Astrocyte (in vitro differentiated cells and primary cell): Measurements from ENCODE around the gene GSG1L. TPM values are rescaled to one million over a fixed set of nuclear protein-coding genes. Genes with fewer than 3 reads are reported as not detected.

Source experiments
- DNase-seq: peaks from one replicate; pipeline ENCODE4 v3.0.0-alpha.2; 2010; ENCODE audit warnings: low read depth
- FAIRE-seq: peaks from 2 replicates; lab custom pipeline; 2011; peaks lifted over from hg19 to GRCh38; lab: Jason Lieb, UNC
- H2AFZ ChIP-seq: 2 replicates; pipeline ENCODE4 v1.6.0; 2012; ENCODE audit warnings: low read depth, low read length, inconsistent platforms
- H3K27ac ChIP-seq: 2 replicates; pipeline ENCODE4 v1.5.1; 2011; ENCODE audit warnings: low read depth, low read length, inconsistent platforms
- H3K27me3 ChIP-seq: 2 replicates; pipeline ENCODE4 v1.6.0; 2011; ENCODE audit warnings: low read length, inconsistent platforms; ENCODE audit not compliant: insufficient read depth
- H3K36me3 ChIP-seq: 2 replicates; pipeline ENCODE4 v1.5.1; 2011; ENCODE audit warnings: low read length, inconsistent platforms; ENCODE audit not compliant: insufficient read depth
- H3K4me1 ChIP-seq: 2 replicates; pipeline ENCODE4 v1.5.1; 2011; ENCODE audit warnings: low read length, inconsistent platforms; ENCODE audit not compliant: insufficient read depth
- H3K4me2 ChIP-seq: 2 replicates; pipeline ENCODE4 v1.6.0; 2012; ENCODE audit warnings: low read length, inconsistent platforms
- H3K4me3 ChIP-seq: 2 replicates; pipeline ENCODE4 v1.5.1; 2011; ENCODE audit warnings: low read depth, mild to moderate bottlenecking, low read length, inconsistent platforms; ENCODE audit not compliant: insufficient read depth
- H3K79me2 ChIP-seq: 2 replicates; pipeline ENCODE4 v1.6.0; 2012; ENCODE audit warnings: mild to moderate bottlenecking, low read length, inconsistent platforms; ENCODE audit not compliant: insufficient read depth
- H3K9ac ChIP-seq: 2 replicates; pipeline ENCODE4 v1.6.0; 2012; ENCODE audit warnings: mild to moderate bottlenecking, low read length, inconsistent platforms
- H3K9me3 ChIP-seq: 2 replicates; pipeline ENCODE4 v1.5.1; 2012; ENCODE audit warnings: low read depth, mild to moderate bottlenecking, low read length, inconsistent platforms; ENCODE audit not compliant: insufficient read depth
- H4K20me1 ChIP-seq: 2 replicates; pipeline ENCODE4 v1.6.0; 2012; ENCODE audit warnings: low read length, inconsistent platforms; ENCODE audit not compliant: insufficient read depth
- H3K27ac Mint-ChIP-seq: one replicate; pipeline ENCODE4 v1.8.0; 2021; ENCODE audit warnings: mild to moderate bottlenecking, mixed read lengths; ENCODE audit not compliant: unreplicated experiment
- H3K27me3 Mint-ChIP-seq: one replicate; pipeline ENCODE4 v1.8.0; 2021; ENCODE audit warnings: low read depth, mixed read lengths; ENCODE audit not compliant: unreplicated experiment
- H3K36me3 Mint-ChIP-seq: one replicate; pipeline ENCODE4 v1.8.0; 2021; ENCODE audit warnings: low read depth, mixed read lengths; ENCODE audit not compliant: unreplicated experiment
- H3K4me1 Mint-ChIP-seq: one replicate; pipeline ENCODE4 v1.8.0; 2021; ENCODE audit warnings: low read depth, mixed read lengths; ENCODE audit not compliant: unreplicated experiment
- H3K4me3 Mint-ChIP-seq: one replicate; pipeline ENCODE4 v1.8.0; 2021; ENCODE audit warnings: mild to moderate bottlenecking, moderate library complexity, mixed read lengths; ENCODE audit not compliant: unreplicated experiment
- H3K9me3 Mint-ChIP-seq: one replicate; pipeline ENCODE4 v1.8.0; 2021; ENCODE audit warnings: mild to moderate bottlenecking, mixed read lengths; ENCODE audit not compliant: unreplicated experiment
- EZH2 ChIP-seq: IDR thresholded peaks from 2 replicates; pipeline ENCODE4 v1.6.1; 2012; ENCODE audit warnings: mild to moderate bottlenecking, low read length, inconsistent platforms; ENCODE audit not compliant: insufficient read depth
- total RNA-seq: library from RNA; stranded (reverse); gene quantifications from 2 replicates; pipeline ENCODE4 v1.2.1, GENCODE V29; 2021
- TF ChIP-seq, protein P1 (sequence below): IDR thresholded peaks from 2 replicates; pipeline ENCODE4 v1.5.1; 2011; ENCODE audit warnings: low read depth, mild to moderate bottlenecking, inconsistent platforms, low read length, moderate library complexity; ENCODE audit not compliant: insufficient read depth

GSG1L gene
- total RNA-seq, 1 donor from 2014 or later = not detected

DNA sequence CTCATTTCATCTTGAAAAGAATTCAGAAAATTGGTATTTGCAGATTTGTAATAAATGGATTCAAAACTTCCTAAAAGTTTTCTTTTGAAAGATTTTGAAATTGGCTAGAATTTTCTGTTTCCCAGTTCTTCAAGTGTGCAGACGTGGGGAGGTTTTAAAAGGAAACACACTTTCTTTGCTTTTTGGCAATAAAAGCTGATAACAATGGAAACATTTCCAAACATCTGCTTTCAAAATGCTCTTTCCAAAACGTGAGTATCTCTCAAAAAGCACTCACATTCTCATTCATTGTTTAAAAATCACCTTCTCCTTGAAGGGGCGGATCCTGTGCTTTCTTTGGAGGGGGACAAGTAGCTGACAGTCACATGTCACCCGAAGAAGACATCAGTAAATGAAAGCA, 8.6 kb upstream of the GSG1L start:
- Mint-ChIP-seq H3K4me3 (no peak overlapping the region), H3K27me3 (peaks cover 49% of the 10 kb centered on the region), H3K36me3 (no peaks in the 10 kb centered on the region), H3K9me3 (peaks cover 2% of the 10 kb centered on the region), H3K4me1 (peaks cover 8% of the 10 kb centered on the region), H3K27ac (no peak overlapping the region)
- peaks cover 26% of the 10 kb centered on the region for H3K27me3 ChIP-seq
- no peaks in the 10 kb centered on the region for H3K79me2 ChIP-seq
- no peaks in the 10 kb centered on the region for H3K36me3 ChIP-seq
- no peak for TF ChIP-seq EZH2
- TF ChIP-seq, protein P1, sequence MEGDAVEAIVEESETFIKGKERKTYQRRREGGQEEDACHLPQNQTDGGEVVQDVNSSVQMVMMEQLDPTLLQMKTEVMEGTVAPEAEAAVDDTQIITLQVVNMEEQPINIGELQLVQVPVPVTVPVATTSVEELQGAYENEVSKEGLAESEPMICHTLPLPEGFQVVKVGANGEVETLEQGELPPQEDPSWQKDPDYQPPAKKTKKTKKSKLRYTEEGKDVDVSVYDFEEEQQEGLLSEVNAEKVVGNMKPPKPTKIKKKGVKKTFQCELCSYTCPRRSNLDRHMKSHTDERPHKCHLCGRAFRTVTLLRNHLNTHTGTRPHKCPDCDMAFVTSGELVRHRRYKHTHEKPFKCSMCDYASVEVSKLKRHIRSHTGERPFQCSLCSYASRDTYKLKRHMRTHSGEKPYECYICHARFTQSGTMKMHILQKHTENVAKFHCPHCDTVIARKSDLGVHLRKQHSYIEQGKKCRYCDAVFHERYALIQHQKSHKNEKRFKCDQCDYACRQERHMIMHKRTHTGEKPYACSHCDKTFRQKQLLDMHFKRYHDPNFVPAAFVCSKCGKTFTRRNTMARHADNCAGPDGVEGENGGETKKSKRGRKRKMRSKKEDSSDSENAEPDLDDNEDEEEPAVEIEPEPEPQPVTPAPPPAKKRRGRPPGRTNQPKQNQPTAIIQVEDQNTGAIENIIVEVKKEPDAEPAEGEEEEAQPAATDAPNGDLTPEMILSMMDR = no peak
- no peak overlapping the region for H2AFZ ChIP-seq
- no peaks in the 10 kb centered on the region for H3K9me3 ChIP-seq
- FAIRE-seq (no peak), DNase-seq (no peak)
- H3K4me1 ChIP-seq = peaks cover 11% of the 10 kb centered on the region
- H3K27ac ChIP-seq = no peak overlapping the region
- no peaks in the 10 kb centered on the region for H4K20me1 ChIP-seq
- no peak overlapping the region for H3K9ac ChIP-seq
- H3K4me3 ChIP-seq = no peak overlapping the region
- H3K4me2 ChIP-seq = no peak overlapping the region

DNA sequence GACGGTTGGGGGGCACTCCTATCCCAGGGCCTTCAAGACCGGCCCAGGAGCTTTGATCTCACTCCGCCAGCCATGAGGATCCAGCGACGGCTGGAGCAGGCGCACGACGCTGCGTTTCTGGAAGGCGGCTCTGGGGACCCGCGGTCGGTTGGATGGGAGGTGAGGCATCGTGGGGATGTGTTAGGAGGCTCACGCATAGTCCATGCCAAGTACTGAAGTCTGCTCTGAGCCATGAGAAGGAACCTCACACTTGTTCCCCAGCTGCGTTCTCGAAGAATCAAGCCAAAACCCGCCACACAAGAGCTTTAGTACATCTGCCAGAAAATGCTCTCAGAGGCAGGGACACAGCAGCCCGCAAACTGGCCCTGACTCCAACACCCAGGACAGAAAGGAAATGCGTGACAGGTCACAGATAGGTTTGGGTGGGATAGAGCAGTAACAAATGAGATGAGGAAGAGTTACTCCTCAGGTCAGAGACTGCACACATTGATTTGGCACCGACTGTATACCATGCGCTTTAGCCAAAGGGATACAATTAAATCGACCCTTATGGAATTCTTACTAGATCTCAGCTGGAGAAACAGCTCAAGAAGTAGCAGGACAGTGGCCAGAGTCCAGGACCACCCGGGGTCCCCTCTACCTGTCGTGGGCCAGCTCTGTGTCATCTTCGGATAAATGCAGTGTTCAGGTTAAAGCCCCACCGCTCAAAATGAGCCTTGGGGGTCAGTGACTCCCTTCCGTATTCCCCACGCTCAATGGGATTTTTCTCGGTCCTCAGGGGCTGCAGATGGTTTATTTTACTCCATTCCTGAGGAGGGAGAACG, 6.7 kb upstream of the GSG1L start:
- peaks cover 52% of the 10 kb centered on the region for H3K27me3 Mint-ChIP-seq
- TF ChIP-seq EZH2 = no peak
- TF ChIP-seq, protein P1 = no peak
- no peak overlapping the region for H2AFZ ChIP-seq

DNA sequence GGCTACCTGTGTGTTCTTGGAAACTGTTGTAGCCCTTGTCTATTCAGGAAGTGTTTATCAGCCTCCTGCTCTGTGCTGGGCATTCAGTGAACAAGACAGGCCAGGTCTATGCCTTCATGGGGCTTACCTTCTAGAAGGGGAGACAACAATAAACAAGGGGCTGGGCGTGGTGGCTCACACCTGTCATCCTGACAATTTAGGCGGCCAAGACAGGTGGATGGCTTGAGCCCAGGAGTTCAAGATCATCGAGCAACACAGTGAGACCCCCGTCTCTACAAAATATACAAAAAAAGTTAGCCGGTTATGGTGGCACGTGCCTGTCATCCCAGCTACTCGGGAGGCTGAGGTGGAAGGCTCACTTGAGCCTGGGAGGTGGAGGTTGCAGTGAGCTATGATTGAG, 5.5 kb upstream of the GSG1L start:
- Mint-ChIP-seq H3K4me3 (no peak overlapping the region), H3K4me1 (peaks cover 8% of the 10 kb centered on the region), H3K36me3 (no peaks in the 10 kb centered on the region), H3K27ac (no peak overlapping the region), H3K27me3 (peaks cover 53% of the 10 kb centered on the region), H3K9me3 (peaks cover 5% of the 10 kb centered on the region)
- H4K20me1 ChIP-seq = no peaks in the 10 kb centered on the region
- peaks cover 11% of the 10 kb centered on the region for H3K4me1 ChIP-seq
- DNase-seq (no peak), FAIRE-seq (no peak)
- H3K27ac ChIP-seq = no peak overlapping the region
- H3K27me3 ChIP-seq = peaks cover 49% of the 10 kb centered on the region
- no peak for TF ChIP-seq EZH2
- TF ChIP-seq, protein P1 = no peak
- no peak overlapping the region for H3K4me2 ChIP-seq
- H3K36me3 ChIP-seq = no peaks in the 10 kb centered on the region
- H3K9me3 ChIP-seq = no peaks in the 10 kb centered on the region
- H2AFZ ChIP-seq = no peak overlapping the region
- H3K79me2 ChIP-seq = no peaks in the 10 kb centered on the region
- no peak overlapping the region for H3K9ac ChIP-seq
- no peak overlapping the region for H3K4me3 ChIP-seq

More for the DNA sequence above, 6.7 kb upstream of the GSG1L start:
- H3K4me2 ChIP-seq = no peak overlapping the region
- H3K79me2 ChIP-seq = no peaks in the 10 kb centered on the region
- FAIRE-seq (no peak), DNase-seq (no peak)
- no peaks in the 10 kb centered on the region for H3K36me3 Mint-ChIP-seq
- H3K4me1 Mint-ChIP-seq = peaks cover 8% of the 10 kb centered on the region
- peaks cover 11% of the 10 kb centered on the region for H3K4me1 ChIP-seq
- no peaks in the 10 kb centered on the region for H4K20me1 ChIP-seq
- H3K27ac ChIP-seq = no peak overlapping the region
- no peak overlapping the region for H3K4me3 ChIP-seq
- no peaks in the 10 kb centered on the region for H3K36me3 ChIP-seq
- peaks cover 5% of the 10 kb centered on the region for H3K9me3 Mint-ChIP-seq
- no peaks in the 10 kb centered on the region for H3K9me3 ChIP-seq
- H3K9ac ChIP-seq = no peak overlapping the region
- H3K4me3 Mint-ChIP-seq = no peak overlapping the region
- peaks cover 37% of the 10 kb centered on the region for H3K27me3 ChIP-seq
- no peak overlapping the region for H3K27ac Mint-ChIP-seq
